ENCODE measurements around the gene MEIOB. TPM values are rescaled to one million over a fixed set of nuclear protein-coding genes. Genes with fewer than 3 reads are reported as not detected.

The MEIOB gene
- polyA plus RNA-seq, 1 donor (not counting 4 experiments of a cell fraction or from before 2014, with no cell fraction given): not detected

DNA sequence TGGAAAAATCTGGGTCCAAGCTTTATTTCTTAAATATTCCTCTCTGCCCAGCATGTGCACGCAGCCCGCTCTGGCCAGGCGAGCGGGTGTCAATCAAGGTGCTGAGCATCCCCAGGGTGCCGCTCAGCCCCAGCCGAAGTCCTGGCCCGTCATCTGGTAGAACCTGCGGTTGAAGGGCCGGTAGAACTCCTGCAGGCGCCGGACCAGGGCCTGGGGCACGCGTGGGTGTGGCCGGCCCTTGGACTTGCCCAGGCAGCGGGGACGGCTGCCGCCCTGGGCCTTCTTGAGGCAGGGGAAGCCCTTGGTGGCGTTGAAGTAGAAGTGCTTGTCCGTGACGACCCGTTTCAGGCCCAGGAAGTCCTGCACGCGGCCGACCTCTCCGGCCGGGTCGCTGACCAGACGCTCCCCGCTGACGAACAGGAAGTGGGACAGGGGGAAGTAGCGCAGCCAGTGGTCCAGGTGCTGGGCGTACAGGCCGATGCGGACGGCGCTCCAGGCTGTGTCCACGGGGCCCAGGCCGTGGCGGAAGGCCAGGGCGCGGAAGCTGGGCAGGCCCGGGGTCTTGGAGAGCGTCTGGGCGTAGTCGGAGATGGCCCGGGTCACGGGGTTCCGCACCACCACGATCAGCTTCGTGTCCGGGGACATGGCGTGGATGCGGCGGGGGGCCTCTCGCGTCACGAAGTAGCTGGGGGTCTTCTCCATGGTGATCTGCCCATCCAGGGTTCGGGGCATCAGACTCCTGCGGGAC lies 39.7 kb upstream of the MEIOB start:
- Histone ChIP-seq H3K36me3 (ENCODE audit: control insufficient read depth in 2 of 2, extremely low read depth in 1 of 2, insufficient read depth in 2 of 2, low read length in 2 of 2) (no peaks in the 10 kb centered on the region), H3K9me3 (ENCODE audit: control insufficient read depth, low read depth, low read length) (no peaks in the 10 kb centered on the region), H3K27me3 (ENCODE audit: control insufficient read depth, extremely low read depth, insufficient read depth, low read length) (peaks cover 44% of the 10 kb centered on the region), H4K20me1 (ENCODE audit: control insufficient read depth, extremely low read depth, insufficient read depth, low read length) (no peaks in the 10 kb centered on the region), H3K9me1 (ENCODE audit: control insufficient read depth, extremely low read depth, insufficient read depth, low read length) (no peaks in the 10 kb centered on the region), H3K27ac (ENCODE audit: control insufficient read depth, insufficient read depth, low read length) (no peak overlapping the region), H2AFZ (ENCODE audit: control insufficient read depth, low read length) (no peak overlapping the region), H3K9ac (ENCODE audit: control insufficient read depth, extremely low read depth, insufficient read depth, low read length) (no peak overlapping the region), H3K4me3 (ENCODE audit: control insufficient read depth in 2 of 3, extremely low read depth in 1 of 3, insufficient read depth in 2 of 3, low read depth in 1 of 3, low read length in 3 of 3) (no peak overlapping the region), H3K79me2 (ENCODE audit: control insufficient read depth, insufficient read depth, low read length) (no peaks in the 10 kb centered on the region), H3K4me2 (ENCODE audit: control insufficient read depth, extremely low read depth, insufficient read depth, low read depth, low read length) (no peak overlapping the region), H3K4me1 (ENCODE audit: control insufficient read depth, extremely low read depth, insufficient read depth, low read length) (peaks cover 10% of the 10 kb centered on the region)
- no peak for FAIRE-seq
- dilution Hi-C loops (cut with MboI; ENCODE audit: extremely low pct_ligation_motif_present, low sequenced_read_pairs): no loop called here
- no peak for DNase-seq (ENCODE audit: low read depth, low spot score)
- TF ChIP-seq, protein P1, sequence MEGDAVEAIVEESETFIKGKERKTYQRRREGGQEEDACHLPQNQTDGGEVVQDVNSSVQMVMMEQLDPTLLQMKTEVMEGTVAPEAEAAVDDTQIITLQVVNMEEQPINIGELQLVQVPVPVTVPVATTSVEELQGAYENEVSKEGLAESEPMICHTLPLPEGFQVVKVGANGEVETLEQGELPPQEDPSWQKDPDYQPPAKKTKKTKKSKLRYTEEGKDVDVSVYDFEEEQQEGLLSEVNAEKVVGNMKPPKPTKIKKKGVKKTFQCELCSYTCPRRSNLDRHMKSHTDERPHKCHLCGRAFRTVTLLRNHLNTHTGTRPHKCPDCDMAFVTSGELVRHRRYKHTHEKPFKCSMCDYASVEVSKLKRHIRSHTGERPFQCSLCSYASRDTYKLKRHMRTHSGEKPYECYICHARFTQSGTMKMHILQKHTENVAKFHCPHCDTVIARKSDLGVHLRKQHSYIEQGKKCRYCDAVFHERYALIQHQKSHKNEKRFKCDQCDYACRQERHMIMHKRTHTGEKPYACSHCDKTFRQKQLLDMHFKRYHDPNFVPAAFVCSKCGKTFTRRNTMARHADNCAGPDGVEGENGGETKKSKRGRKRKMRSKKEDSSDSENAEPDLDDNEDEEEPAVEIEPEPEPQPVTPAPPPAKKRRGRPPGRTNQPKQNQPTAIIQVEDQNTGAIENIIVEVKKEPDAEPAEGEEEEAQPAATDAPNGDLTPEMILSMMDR (optimal IDR thresholded peaks at IDR 0.05 in 1 of 3, IDR thresholded peaks at IDR 0.05 in 1 of 3, conservative IDR thresholded peaks at IDR 0.05 in 1 of 3; ENCODE audit: extremely low read depth in 1 of 3, insufficient read depth in 2 of 3, low read length in 3 of 3): no peak

DNA sequence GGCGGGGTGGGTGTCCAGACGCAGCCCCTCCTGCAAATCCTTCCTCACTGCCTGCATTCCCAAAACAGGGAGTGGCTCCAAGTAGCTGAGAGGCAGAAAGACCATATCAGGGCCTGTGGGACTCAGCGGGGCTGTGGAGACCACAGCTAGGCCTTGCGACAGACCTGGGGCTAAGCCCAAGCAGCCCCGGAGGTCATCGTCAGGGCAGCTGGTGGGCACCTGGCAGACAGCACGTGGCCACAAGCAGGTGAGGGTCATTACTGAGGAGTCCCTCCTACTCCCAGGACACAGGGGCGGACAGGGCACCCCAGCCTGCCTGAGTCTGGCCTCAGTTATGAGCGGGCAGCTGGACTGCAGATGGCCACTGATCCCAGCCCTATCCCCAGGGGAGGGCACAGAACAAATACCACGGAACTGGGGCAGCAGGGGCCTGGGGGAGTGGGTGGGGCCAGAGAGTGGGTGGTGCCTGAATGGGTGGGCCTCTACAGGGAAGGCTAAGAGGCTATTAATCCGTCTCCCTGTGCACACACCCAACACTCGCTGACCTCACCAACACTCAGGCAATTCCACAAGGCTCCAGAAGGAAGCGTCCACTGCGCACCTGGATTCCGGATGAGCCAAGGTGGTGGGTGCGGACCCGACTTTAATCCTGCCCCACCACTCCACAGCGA lies 37.7 kb upstream of the MEIOB start:
- Histone ChIP-seq H3K4me2 (ENCODE audit: control insufficient read depth, extremely low read depth, insufficient read depth, low read depth, low read length) (no peak overlapping the region), H3K79me2 (ENCODE audit: control insufficient read depth, insufficient read depth, low read length) (no peaks in the 10 kb centered on the region), H3K9ac (ENCODE audit: control insufficient read depth, extremely low read depth, insufficient read depth, low read length) (no peak overlapping the region), H3K36me3 (ENCODE audit: control insufficient read depth in 2 of 2, extremely low read depth in 1 of 2, insufficient read depth in 2 of 2, low read length in 2 of 2) (no peaks in the 10 kb centered on the region), H2AFZ (ENCODE audit: control insufficient read depth, low read length) (no peak overlapping the region), H3K27ac (ENCODE audit: control insufficient read depth, insufficient read depth, low read length) (no peak overlapping the region), H3K27me3 (ENCODE audit: control insufficient read depth, extremely low read depth, insufficient read depth, low read length) (peaks cover 45% of the 10 kb centered on the region), H3K9me1 (ENCODE audit: control insufficient read depth, extremely low read depth, insufficient read depth, low read length) (no peaks in the 10 kb centered on the region), H3K4me1 (ENCODE audit: control insufficient read depth, extremely low read depth, insufficient read depth, low read length) (peaks cover 14% of the 10 kb centered on the region), H3K4me3 (ENCODE audit: control insufficient read depth in 2 of 3, extremely low read depth in 1 of 3, insufficient read depth in 2 of 3, low read depth in 1 of 3, low read length in 3 of 3) (no peak overlapping the region), H4K20me1 (ENCODE audit: control insufficient read depth, extremely low read depth, insufficient read depth, low read length) (no peaks in the 10 kb centered on the region), H3K9me3 (ENCODE audit: control insufficient read depth, low read depth, low read length) (no peaks in the 10 kb centered on the region)
- no peak for TF ChIP-seq EZH2 (IDR thresholded peaks at IDR 0.05; ENCODE audit: low read length)
- TF ChIP-seq, protein P1 (optimal IDR thresholded peaks at IDR 0.05 in 1 of 3, IDR thresholded peaks at IDR 0.05 in 1 of 3, conservative IDR thresholded peaks at IDR 0.05 in 1 of 3; ENCODE audit: extremely low read depth in 1 of 3, insufficient read depth in 2 of 3, low read length in 3 of 3): no peak
- FAIRE-seq (no peak), DNase-seq (ENCODE audit: low read depth, low spot score) (no peak)
- dilution Hi-C loops (cut with MboI; ENCODE audit: extremely low pct_ligation_motif_present, low sequenced_read_pairs): no loop called here

Measured in keratinocyte (primary cell).